GM10248 (cell line): ENCODE measurements around the gene MSI2.
A peak's percentile ranks its signal among the peaks of the same experiment; 100 is the strongest.

ENCODE experiments used
- CTCF ChIA-PET: fragments of 300-600 bp; sonication (Branson Sonifier 250); formaldehyde crosslinking; extraction: SDS; loops from one replicate; lab custom pipeline; 2021; ENCODE audit warnings: antibody characterized with exemption; lab: Yijun Ruan, JAX
- POLR2A ChIA-PET: fragments of 350-650 bp; sonication (Branson Sonifier 250); formaldehyde crosslinking; extraction: SDS; loops from one replicate; lab custom pipeline; 2020; ENCODE audit warnings: antibody characterized with exemption; lab: Yijun Ruan, JAX
- DNase-seq: peaks from one replicate; pipeline ENCODE4 v3.0.0; 2012; ENCODE audit errors: extremely low spot score
- CTCF ChIP-seq: IDR thresholded peaks from 2 replicates; pipeline ENCODE4 v1.5.1; 2012; ENCODE audit warnings: mild to moderate bottlenecking, low read depth; ENCODE audit errors: extremely low read depth, missing control alignments, control extremely low read depth

MSI2 gene

GRCh38 chr17:57405491-57406072, 149.3 kb downstream of the MSI2 start:
- no peak for DNase-seq
- POLR2A ChIA-PET = no interaction called here
- CTCF ChIA-PET = interaction anchor here (1.0 to 2.5 kb wide), 10 partner anchors 10 to 266 kb away, joined by 3 to 15 read pairs (median 6); no protein-coding TSS in a partner anchor
- TF ChIP-seq CTCF = no peak

DNA sequence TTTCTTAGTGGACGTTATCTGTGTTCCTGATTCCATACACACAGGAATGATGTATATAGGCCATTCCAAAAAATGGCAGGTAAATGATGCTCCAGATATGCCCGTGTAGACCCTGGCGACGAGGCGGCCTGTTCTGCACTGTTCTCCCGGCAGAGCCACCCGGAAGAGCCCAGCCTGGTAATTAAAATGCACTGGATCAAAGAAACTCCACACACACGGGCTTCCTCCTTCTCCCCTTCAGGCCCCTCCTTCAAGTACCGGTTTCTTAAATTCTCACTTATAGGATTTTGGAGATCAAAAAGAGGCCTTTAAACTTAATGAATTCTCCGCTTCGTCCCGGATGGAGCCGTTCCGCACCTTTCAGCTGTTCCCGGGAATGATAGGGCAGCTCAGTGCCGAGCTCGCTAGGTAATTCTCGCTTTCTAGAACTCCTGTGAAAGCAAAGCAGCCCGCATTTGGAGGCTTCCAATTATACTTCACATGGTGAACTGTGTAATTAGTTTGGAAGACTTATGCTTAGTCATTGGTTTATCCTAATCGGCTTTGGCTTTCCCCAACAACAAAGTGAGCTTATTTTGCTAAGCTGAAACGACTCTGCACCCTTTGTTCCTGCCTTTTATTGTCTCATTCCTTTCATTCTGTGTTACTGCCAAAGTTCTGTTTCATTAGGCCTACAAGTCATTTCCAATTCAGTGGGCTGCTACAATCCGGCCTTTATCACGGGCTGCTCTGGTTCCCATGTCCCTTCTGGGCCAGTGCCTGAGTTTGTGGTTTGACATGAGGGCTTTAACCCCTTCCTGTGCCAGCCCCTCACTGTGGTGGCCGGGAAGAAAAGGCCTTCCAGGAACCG, 150.0 kb downstream of the MSI2 start:
- ChIA-PET POLR2A (no interaction called here), CTCF (interaction anchor here (1.1 to 2.5 kb wide), 7 partner anchors 9 to 266 kb away, joined by 3 to 15 read pairs (median 3); no protein-coding TSS in a partner anchor)
- TF ChIP-seq CTCF = no peak
- DNase-seq = no peak

DNA sequence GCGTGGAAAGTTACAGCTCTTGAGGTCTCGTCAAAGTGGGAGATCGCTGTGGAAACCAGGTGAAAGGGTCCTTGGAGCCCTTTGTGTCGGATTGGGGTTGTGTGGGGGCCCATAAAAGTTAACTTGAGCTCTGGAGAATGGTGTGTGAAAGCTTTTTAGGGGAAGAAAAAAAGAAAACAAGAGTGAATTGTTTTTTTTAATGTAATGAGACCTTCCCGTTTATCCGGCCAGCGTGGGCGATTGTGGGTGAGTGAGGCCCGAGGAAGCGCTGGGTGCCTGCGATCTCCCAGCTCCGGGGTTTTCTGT, 150.6 kb downstream of the MSI2 start:
- TF ChIP-seq CTCF = no peak
- DNase-seq = no peak
- POLR2A ChIA-PET = no interaction called here
- CTCF ChIA-PET = interaction anchor here (1.1 to 1.6 kb wide), 7 partner anchors 10 to 265 kb away, joined by 3 to 4 read pairs (median 3); no protein-coding TSS in a partner anchor

DNA sequence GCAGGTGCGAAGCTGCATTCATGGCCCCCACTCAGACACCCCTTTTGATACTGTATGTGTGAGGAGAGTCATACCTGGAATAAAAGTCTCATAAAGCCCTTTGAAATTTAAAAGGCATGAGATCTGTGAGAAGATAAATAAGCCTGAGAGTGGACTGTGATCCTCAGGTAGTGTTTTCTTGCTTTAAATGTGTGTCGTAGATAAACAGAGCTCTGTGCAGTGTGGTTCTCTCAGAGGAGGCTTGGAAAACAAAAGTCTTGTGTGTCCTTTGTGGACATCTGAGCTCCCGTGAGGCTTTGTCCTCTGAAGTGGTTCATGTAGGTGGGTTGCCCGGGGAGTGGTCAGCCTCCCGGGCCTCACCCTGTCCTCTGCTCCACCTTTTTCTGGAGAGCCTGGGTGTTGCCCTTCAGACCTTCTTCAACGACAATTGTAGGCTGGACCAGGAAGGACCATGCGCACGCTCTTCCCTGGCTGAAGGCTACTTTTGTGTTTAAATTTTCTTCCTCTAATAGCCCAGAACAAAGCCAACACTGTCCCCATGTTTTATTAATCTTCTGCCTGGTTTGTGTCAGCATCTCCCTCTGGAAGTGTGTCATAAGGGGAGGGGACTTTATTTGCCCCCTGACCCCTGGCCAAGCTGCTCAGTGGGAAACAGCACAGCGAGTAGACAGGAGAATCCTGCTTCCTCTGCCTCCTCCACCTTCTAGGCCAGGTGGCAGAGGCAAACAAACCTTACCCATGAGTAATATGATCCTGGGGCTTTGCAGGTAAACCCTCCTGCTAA, 151.2 kb downstream of the MSI2 start:
- POLR2A ChIA-PET = no interaction called here
- no peak for DNase-seq
- TF ChIP-seq CTCF = no peak
- CTCF ChIA-PET = interaction anchor here (0.8 to 2.1 kb wide), 10 partner anchors 9 to 265 kb away, joined by 3 to 9 read pairs (median 4); no protein-coding TSS in a partner anchor

GRCh38 chr17:57408071-57408811, 151.9 kb downstream of the MSI2 start:
- peak; percentile 48 for DNase-seq
- TF ChIP-seq CTCF = no peak
- CTCF ChIA-PET = interaction anchor here (0.8 to 2.1 kb wide), 6 partner anchors 8 to 165 kb away, joined by 3 to 9 read pairs (median 4); no protein-coding TSS in a partner anchor
- POLR2A ChIA-PET = no interaction called here
